Measurements from ENCODE around the gene SH3PXD2A.

SH3PXD2A gene

DNA sequence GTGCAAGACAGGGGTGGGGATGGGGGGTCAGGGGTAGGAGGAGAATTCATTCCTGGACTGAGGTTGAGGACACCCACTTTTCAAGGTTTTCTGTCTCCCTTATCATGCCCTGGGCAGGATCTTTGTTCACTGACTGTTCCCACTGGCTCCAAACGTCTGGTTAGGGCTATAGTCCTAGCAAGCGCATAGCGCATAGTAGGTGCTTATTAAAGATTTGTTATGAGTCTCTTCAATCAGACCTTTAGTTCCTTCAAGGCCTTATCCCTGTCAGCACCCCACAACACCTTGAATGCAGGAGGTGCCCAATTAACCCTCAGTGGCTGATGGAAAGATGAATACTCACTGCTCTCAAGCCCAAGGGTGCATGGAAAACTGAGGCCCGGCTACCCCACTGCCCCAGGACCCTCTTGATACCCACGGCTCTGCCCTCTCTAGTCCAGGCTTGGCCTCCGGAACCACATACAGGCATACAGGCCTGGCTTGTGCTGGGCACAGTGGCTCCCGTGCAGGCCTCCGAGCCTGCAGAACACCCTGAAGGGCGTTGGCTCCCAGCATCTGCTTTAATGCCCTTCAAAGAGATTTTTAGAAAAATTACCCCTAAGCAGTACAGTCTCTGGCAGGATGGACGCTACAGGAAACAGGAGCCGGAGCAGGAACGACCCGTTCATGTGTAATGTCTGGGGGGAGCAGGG is 177.7 kb downstream of the SH3PXD2A start:
- no peaks in the 10 kb centered on the region for H3K27me3 ChIP-seq (ENCODE audit: control insufficient read depth, insufficient read depth, low read length)
- no peaks in the 10 kb centered on the region for H3K36me3 ChIP-seq (ENCODE audit: control insufficient read depth, insufficient read depth, low read length)
- H3K27ac ChIP-seq (ENCODE audit: low read length), result no peak overlapping the region
- DNase-seq (ENCODE audit: low read depth, low spot score), result no peak
- no peak overlapping the region for H3K4me3 ChIP-seq (ENCODE audit: low read length)
- peaks cover 5% of the 10 kb centered on the region for H3K4me1 ChIP-seq (ENCODE audit: control insufficient read depth, insufficient read depth, low read length)
- WGBS (ENCODE audit: insufficient coverage, insufficient read length), result no CpG with 5 or more reads among the region's 13 CpGs
- no peaks in the 10 kb centered on the region for H3K9me3 ChIP-seq (ENCODE audit: control insufficient read depth, insufficient read depth, low read length)

DNA sequence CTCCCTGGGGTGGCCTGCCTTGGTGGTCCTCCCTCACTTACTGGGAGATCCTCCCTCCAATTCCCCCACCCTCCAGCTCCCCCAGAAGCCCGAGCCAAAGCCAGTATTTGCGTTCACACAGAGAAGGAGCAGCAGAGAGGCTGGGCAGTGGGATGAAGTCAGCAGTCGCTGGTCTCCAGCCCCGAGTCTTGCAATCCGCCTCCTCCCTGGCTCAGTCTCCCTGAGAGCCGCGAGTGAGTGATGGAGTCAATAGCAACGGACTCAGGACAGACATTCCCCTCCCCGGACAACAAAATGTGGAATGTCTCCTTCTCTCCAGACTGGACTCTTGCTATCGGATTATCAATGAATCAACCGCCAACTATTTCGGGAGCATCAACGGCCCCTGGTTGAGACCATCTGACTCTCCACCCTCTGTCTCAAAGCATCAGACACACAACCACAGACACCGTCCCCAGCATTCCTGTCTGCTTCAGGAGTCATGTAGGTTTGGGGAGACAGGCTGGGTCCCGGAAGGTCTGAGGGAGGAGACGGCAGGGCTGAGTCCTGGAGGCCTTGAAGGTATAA is 178.4 kb downstream of the SH3PXD2A start:
- Histone ChIP-seq H3K9me3 (ENCODE audit: control insufficient read depth, insufficient read depth, low read length) (no peaks in the 10 kb centered on the region), H3K36me3 (ENCODE audit: control insufficient read depth, insufficient read depth, low read length) (no peaks in the 10 kb centered on the region), H3K27ac (ENCODE audit: low read length) (no peak overlapping the region), H3K4me1 (ENCODE audit: control insufficient read depth, insufficient read depth, low read length) (peaks cover 5% of the 10 kb centered on the region), H3K27me3 (ENCODE audit: control insufficient read depth, insufficient read depth, low read length) (no peaks in the 10 kb centered on the region), H3K4me3 (ENCODE audit: low read length) (no peak overlapping the region)
- DNase-seq (ENCODE audit: low read depth, low spot score), result no peak
- WGBS (ENCODE audit: insufficient coverage, insufficient read length), result no CpG with 5 or more reads among the region's 16 CpGs

DNA sequence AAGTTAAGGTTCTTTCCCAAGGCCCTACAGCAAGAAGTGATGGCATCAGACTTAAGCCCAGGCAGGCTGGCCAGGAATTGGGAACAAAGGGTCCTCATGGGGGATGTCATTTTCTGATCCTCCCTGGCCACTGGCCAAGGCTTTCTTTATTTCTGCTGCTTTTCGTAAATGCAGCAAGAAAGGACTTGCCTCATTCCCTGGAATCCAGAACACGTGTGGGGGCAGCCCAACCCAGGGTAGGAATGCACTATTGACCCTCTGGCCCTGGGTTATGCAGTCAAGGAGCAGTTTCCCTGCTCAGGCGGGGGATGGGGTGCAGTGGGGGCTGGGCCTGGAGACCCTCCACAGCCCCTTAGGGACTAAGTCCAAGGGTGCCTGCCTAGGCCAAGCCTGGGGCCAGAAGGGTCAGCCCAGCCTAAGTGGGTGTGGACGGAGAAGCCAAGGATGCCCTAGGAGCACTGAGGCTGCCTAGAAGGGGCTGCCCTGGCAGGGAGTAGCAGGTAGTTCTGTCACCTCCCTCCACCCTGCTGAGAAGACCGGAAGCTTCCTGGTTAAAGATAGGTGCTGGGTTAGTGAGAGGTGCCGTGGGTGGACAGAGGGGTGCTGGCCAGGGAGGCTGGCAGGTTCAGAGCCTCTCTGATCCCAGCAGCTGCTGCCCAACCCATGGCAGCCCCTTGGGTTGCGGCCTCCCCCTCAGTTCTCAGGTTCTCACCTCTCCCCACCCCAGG is 179.2 kb downstream of the SH3PXD2A start:
- no peak for DNase-seq (ENCODE audit: low read depth, low spot score)
- H3K4me1 ChIP-seq (ENCODE audit: control insufficient read depth, insufficient read depth, low read length), result peaks cover 5% of the 10 kb centered on the region
- WGBS (ENCODE audit: insufficient coverage, insufficient read length), result no CpG with 5 or more reads among the region's 7 CpGs
- H3K9me3 ChIP-seq (ENCODE audit: control insufficient read depth, insufficient read depth, low read length), result no peaks in the 10 kb centered on the region
- H3K36me3 ChIP-seq (ENCODE audit: control insufficient read depth, insufficient read depth, low read length), result no peaks in the 10 kb centered on the region
- no peaks in the 10 kb centered on the region for H3K27me3 ChIP-seq (ENCODE audit: control insufficient read depth, insufficient read depth, low read length)
- H3K27ac ChIP-seq (ENCODE audit: low read length), result no peak overlapping the region
- no peak overlapping the region for H3K4me3 ChIP-seq (ENCODE audit: low read length)

DNA sequence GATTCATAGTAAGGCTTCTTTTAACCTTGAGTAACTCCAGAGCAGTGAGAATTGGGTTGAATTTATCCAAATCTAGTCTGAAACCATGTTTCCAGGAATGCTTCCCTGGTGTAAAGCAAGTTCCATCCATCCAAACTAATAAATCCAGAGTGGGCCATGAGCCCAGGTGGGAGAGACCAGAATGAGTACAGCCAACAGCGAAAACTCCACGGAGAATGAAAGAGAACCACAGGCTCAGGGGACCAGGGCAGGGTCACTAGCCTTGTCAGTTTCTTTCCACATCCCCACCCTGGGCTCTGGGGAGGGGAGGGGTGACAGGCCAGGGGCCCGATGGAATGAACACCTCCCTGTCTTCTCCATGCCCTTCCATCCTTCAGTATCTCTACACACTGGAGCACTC is 181.8 kb downstream of the SH3PXD2A start:
- no peaks in the 10 kb centered on the region for H3K9me3 ChIP-seq (ENCODE audit: control insufficient read depth, insufficient read depth, low read length)
- no peak overlapping the region for H3K4me3 ChIP-seq (ENCODE audit: low read length)
- WGBS (ENCODE audit: insufficient coverage, insufficient read length), result no CpG with 5 or more reads among the region's 3 CpGs
- H3K36me3 ChIP-seq (ENCODE audit: control insufficient read depth, insufficient read depth, low read length), result no peaks in the 10 kb centered on the region
- H3K4me1 ChIP-seq (ENCODE audit: control insufficient read depth, insufficient read depth, low read length), result peaks cover 8% of the 10 kb centered on the region
- H3K27ac ChIP-seq (ENCODE audit: low read length), result no peak overlapping the region
- DNase-seq (ENCODE audit: low read depth, low spot score), result no peak
- no peaks in the 10 kb centered on the region for H3K27me3 ChIP-seq (ENCODE audit: control insufficient read depth, insufficient read depth, low read length)

DNA sequence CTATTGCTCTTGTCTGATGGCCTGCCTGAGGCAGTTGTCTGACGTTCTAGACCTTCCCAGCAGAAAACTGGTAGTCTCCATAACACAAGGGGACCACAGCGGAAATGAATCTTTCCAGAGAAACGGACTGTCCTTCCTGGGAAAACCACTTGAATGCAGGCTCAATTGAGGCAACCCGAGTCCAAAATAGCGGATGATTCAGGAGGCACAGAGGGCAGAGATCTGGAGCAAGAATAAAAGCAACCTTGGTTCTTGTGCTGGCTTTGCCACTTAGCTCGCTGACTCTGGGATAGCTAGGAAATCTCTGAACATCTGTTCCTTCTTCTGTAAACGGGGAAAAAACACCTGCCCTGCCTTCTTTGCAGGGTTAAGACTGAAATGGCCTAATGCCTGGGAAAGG is 183.0 kb downstream of the SH3PXD2A start:
- no CpG with 5 or more reads among the region's 7 CpGs for WGBS (ENCODE audit: insufficient coverage, insufficient read length)
- DNase-seq (ENCODE audit: low read depth, low spot score), result no peak
- no peak overlapping the region for H3K4me3 ChIP-seq (ENCODE audit: low read length)
- H3K4me1 ChIP-seq (ENCODE audit: control insufficient read depth, insufficient read depth, low read length), result peaks cover 11% of the 10 kb centered on the region
- no peak overlapping the region for H3K27ac ChIP-seq (ENCODE audit: low read length)
- H3K27me3 ChIP-seq (ENCODE audit: control insufficient read depth, insufficient read depth, low read length), result no peaks in the 10 kb centered on the region
- H3K9me3 ChIP-seq (ENCODE audit: control insufficient read depth, insufficient read depth, low read length), result no peaks in the 10 kb centered on the region
- no peaks in the 10 kb centered on the region for H3K36me3 ChIP-seq (ENCODE audit: control insufficient read depth, insufficient read depth, low read length)

DNA sequence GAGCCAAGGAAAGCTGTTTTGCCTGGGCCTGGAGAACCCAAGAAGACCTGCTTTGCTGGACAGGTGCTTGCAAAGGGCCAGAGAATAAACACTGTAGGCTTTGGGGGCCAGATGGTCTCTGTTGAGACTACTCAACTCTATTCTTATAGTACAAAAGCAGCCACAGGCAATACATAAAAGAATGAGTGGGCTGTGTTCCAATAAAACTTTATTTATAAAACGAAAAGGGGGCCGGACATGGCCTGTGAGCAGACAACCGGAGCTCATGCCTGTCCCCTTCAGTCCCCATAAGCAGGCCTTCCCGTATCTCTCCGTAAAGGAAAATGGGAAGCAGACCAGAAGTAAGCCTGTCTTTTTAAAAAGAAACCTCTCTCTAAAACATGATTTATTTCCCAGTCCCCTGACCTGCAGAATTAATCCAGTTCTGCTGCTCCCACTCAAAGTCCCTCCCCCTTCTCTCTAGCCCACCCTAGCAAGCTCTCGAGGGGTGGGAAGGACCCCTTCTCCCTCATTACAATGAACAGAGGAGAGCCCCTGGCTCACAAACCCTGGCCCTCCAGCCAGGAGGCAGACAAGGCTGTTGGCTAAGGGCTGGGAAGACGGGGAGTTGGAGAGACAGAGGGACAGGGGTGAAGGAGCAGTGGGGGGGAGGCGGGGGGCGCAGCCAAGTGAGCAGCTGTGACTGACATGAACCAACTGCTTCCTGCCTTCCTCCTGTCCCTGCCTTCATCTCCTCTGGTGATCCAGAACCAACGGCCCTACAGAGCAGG is 184.1 kb downstream of the SH3PXD2A start:
- Histone ChIP-seq H3K27ac (ENCODE audit: low read length) (no peak overlapping the region), H3K4me3 (ENCODE audit: low read length) (no peak overlapping the region; the same call in 1 of the 2 replicates), H3K4me1 (ENCODE audit: control insufficient read depth, insufficient read depth, low read length) (peaks cover 9% of the 10 kb centered on the region), H3K36me3 (ENCODE audit: control insufficient read depth, insufficient read depth, low read length) (no peaks in the 10 kb centered on the region), H3K27me3 (ENCODE audit: control insufficient read depth, insufficient read depth, low read length) (no peaks in the 10 kb centered on the region), H3K9me3 (ENCODE audit: control insufficient read depth, insufficient read depth, low read length) (no peaks in the 10 kb centered on the region)
- WGBS (ENCODE audit: insufficient coverage, insufficient read length), result no CpG with 5 or more reads among the region's 10 CpGs
- no peak for DNase-seq (ENCODE audit: low read depth, low spot score)

DNA sequence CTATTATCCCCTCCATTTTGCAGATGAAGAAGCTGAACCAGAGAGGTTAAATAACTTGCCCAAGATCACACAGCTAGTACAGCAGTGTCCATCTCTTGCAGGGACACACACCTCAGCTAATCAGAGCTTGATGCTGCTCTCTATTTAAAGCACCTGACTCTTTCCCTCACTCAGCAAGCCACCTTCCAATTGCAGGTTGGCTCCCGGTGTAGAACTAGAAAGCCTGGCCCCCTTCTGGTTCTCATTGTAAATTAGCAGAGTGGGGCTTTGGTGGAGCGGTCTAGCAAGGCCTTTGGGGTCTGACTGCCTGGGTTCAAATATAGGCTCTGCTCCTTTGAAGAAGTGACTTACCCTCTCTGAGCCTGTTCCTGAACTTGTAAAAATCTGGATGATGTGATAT is 185.4 kb downstream of the SH3PXD2A start:
- no CpG with 5 or more reads among the region's 2 CpGs for WGBS (ENCODE audit: insufficient coverage, insufficient read length)
- no peak for DNase-seq (ENCODE audit: low read depth, low spot score)
- Histone ChIP-seq H3K4me3 (ENCODE audit: low read length) (no peak overlapping the region), H3K27me3 (ENCODE audit: control insufficient read depth, insufficient read depth, low read length) (no peaks in the 10 kb centered on the region), H3K4me1 (ENCODE audit: control insufficient read depth, insufficient read depth, low read length) (peaks cover 6% of the 10 kb centered on the region; the same call in 1 of the 2 replicates), H3K36me3 (ENCODE audit: control insufficient read depth, insufficient read depth, low read length) (no peaks in the 10 kb centered on the region), H3K9me3 (ENCODE audit: control insufficient read depth, insufficient read depth, low read length) (no peaks in the 10 kb centered on the region), H3K27ac (ENCODE audit: low read length) (no peak overlapping the region)

DNA sequence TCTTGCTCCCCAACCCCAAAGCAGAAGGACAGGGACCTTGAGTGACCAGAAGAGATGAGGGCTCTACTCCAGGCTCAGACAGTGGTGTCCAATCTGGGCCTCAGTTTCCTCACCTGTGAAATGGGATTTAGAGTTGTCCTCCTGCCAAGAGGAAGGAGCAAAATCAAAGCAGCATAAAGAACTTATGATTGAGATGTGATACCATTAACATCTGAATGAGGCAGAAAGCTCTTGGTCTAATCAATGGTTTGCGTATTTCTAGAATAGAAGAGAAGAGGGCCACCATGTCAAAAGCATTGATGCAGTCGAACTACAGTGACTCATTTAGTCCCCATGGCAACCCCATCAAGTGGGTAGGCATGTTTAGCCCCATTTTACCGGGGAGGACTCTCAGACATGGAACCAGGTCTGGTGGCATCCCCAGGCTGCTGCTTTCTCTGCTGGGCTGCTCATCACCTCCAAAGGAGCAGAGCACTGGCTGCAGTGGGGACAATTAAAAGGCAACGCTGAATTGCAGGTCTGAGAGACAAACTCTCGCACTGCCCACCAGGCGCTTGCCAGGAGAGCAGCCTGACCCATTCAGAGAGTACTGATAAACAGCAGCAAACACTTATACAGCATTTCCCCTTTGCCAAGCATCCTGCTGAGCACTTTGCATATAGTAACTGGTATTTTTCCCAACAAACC is 186.0 kb downstream of the SH3PXD2A start:
- Histone ChIP-seq H3K4me1 (ENCODE audit: control insufficient read depth, insufficient read depth, low read length) (peaks cover 6% of the 10 kb centered on the region; the same call in 1 of the 2 replicates), H3K27ac (ENCODE audit: low read length) (no peak overlapping the region), H3K27me3 (ENCODE audit: control insufficient read depth, insufficient read depth, low read length) (no peaks in the 10 kb centered on the region), H3K9me3 (ENCODE audit: control insufficient read depth, insufficient read depth, low read length) (no peaks in the 10 kb centered on the region), H3K4me3 (ENCODE audit: low read length) (no peak overlapping the region), H3K36me3 (ENCODE audit: control insufficient read depth, insufficient read depth, low read length) (no peaks in the 10 kb centered on the region)
- WGBS (ENCODE audit: insufficient coverage, insufficient read length), result no CpG with 5 or more reads among the region's 6 CpGs
- DNase-seq (ENCODE audit: low read depth, low spot score), result no peak

DNA sequence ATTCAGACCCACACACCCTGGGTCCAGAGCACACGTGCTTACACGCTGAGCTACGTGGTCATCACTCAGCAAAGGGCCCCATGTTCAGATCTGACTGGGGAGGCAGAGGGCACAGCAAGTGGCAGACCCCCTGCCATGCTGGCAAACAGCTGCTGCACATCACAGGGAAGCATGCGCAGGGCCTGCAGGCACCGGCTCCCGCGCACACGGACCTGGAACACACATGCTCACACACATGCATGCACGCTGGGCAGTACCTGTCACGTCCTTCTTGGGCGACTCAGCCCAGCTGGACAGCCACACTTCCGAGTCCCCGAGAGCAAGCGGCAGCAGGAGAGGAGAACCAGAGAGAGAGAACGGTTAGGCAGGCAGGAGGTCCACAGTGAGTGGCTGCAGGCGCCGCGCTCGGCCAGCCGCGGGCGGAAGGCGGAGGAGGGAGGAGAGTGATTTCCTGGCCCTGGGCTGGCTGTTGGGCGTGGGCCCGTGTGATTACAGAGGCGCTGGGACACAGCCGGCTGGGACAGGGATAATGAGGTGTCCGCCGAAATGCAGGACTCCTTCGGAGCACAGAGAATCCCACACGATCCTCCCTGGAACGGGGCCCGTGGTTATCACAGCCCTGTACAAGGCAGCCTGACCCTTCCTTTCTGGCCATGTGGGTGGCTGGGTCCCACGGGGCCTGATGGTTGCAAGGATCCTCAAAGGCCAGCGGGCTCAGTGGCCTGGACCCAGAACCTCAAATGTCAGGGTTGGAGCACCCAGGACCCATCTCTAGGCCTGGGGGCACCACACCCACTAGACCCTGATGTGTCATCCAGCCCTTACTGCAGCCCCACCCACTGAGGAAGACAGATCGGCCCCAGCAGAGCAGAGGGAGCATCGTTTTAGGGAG is 186.8 kb downstream of the SH3PXD2A start:
- H3K27ac ChIP-seq (ENCODE audit: low read length), result no peak overlapping the region

More for the DNA sequence above, 186.8 kb downstream of the SH3PXD2A start:
- no peak overlapping the region for H3K4me3 ChIP-seq (ENCODE audit: low read length)
- no CpG with 5 or more reads among the region's 37 CpGs for WGBS (ENCODE audit: insufficient coverage, insufficient read length)
- H3K4me1 ChIP-seq (ENCODE audit: control insufficient read depth, insufficient read depth, low read length), result peaks cover 6% of the 10 kb centered on the region; the same call in 1 of the 2 replicates
- no peaks in the 10 kb centered on the region for H3K36me3 ChIP-seq (ENCODE audit: control insufficient read depth, insufficient read depth, low read length)
- no peak for DNase-seq (ENCODE audit: low read depth, low spot score)
- no peaks in the 10 kb centered on the region for H3K27me3 ChIP-seq (ENCODE audit: control insufficient read depth, insufficient read depth, low read length)
- no peaks in the 10 kb centered on the region for H3K9me3 ChIP-seq (ENCODE audit: control insufficient read depth, insufficient read depth, low read length)

Measured in iPS DF 6.9 (cell line).